Measurements from ENCODE around the gene CRISPLD2. TPM values are rescaled to one million over a fixed set of nuclear protein-coding genes. Genes with fewer than 3 reads are reported as not detected.
A peak's percentile ranks its signal among the peaks of the same experiment; 100 is the strongest.

CRISPLD2 gene
- total RNA-seq, 1 donor from 2014 or later = 5.8 TPM

- TF ChIP-seq CTCF (conservative IDR thresholded peaks at IDR 0.05; ENCODE audit: low read depth, low read length) = no peak
- no peak for DNase-seq (ENCODE audit: low read depth)
These were observed 3.3 kb upstream of the CRISPLD2 start for GRCh38 chr16:84816485-84816884.

GRCh38 chr16:84817206-84817605 lies 2.6 kb upstream of the CRISPLD2 start:
- no peak overlapping the region for H3K4me3 ChIP-seq (ENCODE audit: low read depth, low read length)
- no peak for DNase-seq (ENCODE audit: low read depth)
- TF ChIP-seq CTCF (conservative IDR thresholded peaks at IDR 0.05; ENCODE audit: low read depth, low read length) = no peak

More at GRCh38 chr16:84816485-84816884, 3.3 kb upstream of the CRISPLD2 start:
- H3K4me3 ChIP-seq (ENCODE audit: low read depth, low read length) = no peak overlapping the region

- no peak overlapping the region for H3K4me3 ChIP-seq (ENCODE audit: low read depth, low read length)
- TF ChIP-seq CTCF (conservative IDR thresholded peaks at IDR 0.05; ENCODE audit: low read depth, low read length) = no peak
- no peak for DNase-seq (ENCODE audit: low read depth)
These were observed 2.2 kb upstream of the CRISPLD2 start for GRCh38 chr16:84817613-84818012.

DNA sequence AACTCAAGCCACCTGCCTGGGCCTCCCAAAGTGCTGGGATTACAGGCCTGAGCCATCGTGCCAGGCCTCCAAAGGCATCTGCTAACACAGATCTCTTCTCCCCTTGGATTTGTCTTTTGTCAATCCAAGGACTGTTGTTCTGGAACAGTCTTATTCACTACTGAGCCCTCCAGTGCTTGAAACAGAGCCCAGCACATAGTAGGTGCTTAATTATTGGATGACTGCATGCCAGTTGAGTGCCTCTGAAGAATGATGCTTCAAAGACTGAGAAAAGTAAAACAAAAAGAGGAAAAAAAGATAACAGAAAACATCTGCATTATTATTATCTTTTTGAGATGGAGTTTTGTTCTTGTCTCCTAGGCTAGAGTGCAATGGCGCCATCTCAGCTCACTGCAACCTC lies 1.7 kb upstream of the CRISPLD2 start:
- no peak overlapping the region for H3K4me3 ChIP-seq (ENCODE audit: low read depth, low read length)
- DNase-seq (ENCODE audit: low read depth) = no peak
- no peak for TF ChIP-seq CTCF (conservative IDR thresholded peaks at IDR 0.05; ENCODE audit: low read depth, low read length)

GRCh38 chr16:84818989-84819643 lies 669 bp upstream of the CRISPLD2 start:
- TF ChIP-seq CTCF (conservative IDR thresholded peaks at IDR 0.05; ENCODE audit: low read depth, low read length) = no peak
- peak overlapping the region; percentile 64 for H3K4me3 ChIP-seq (ENCODE audit: low read depth, low read length)
- DNase-seq (ENCODE audit: low read depth) = no peak

DNA sequence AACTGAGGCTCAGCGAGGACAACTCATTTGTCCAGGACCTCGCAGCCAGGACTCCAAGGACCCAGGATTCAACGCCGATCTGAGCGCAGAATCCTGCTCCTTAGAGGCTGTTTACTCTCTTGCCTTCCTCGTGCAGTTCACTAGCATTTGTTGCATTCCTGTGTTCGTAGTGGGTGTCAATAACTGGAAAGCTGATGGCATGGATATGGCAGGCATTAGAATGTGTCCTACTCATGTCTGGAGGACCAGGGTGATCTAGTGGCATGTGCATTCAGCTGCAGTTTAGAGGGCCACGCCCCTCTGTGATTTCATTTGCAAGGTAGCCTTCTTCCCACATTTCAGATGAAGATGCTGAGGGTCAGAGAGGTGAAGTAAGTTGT lies 510 bp downstream of the CRISPLD2 start:
- DNase-seq (ENCODE audit: low read depth) = no peak
- no peak for TF ChIP-seq CTCF (conservative IDR thresholded peaks at IDR 0.05; ENCODE audit: low read depth, low read length)
- H3K4me3 ChIP-seq (ENCODE audit: low read depth, low read length) = peak overlapping the region; percentile 64

DNA sequence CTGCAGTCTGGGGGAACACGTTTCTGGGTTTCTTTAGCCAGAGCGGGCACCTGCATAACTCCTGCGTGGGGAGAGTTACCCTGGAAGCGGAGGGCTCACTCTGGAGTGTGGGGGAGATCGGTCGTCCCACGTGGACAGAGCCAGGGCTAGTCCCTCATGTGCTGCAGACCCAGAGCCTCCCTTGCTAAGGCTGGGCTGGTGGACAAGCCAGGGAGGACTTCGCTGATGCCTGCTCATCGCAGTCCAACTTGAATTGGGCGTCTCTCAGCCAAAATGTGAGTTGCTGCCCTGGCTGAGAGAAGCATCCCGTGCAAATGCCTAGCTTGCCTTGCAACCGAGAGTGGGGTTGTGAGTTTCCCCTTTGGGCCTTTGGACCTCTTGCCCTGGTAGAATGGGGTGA lies 986 bp downstream of the CRISPLD2 start:
- no peak for TF ChIP-seq CTCF (conservative IDR thresholded peaks at IDR 0.05; ENCODE audit: low read depth, low read length)
- peak overlapping the region; percentile 64 for H3K4me3 ChIP-seq (ENCODE audit: low read depth, low read length)
- DNase-seq (ENCODE audit: low read depth) = no peak

Measured in epithelial cell of proximal tubule (primary cell).